Right cardiac atrium (tissue), 5 donors: ENCODE results near the gene MSX2. TPM values are rescaled to one million over a fixed set of nuclear protein-coding genes. Genes with fewer than 3 reads are reported as not detected.

Source experiments
- ATAC-seq, 2 donors: fragments of 200-7000 bp; cut with Tn5 transposase; one replicate each; pipeline versions ENCODE4 v1.8.0 to v1.9.1; 2020; ENCODE audit warnings: moderate library complexity in 2 of 2, mild to moderate bottlenecking in 1 of 2
- DNase-seq, 3 donors: peaks; one replicate each; pipeline ENCODE4 v3.0.0-alpha.2; 2020
- H3K27ac ChIP-seq: one replicate; pipeline ENCODE4 v1.5.1; 2013; ENCODE audit warnings: mild to moderate bottlenecking, low read length, control low read depth, moderate library complexity
- H3K27me3 ChIP-seq: one replicate; pipeline ENCODE4 v1.6.1; 2013; ENCODE audit not compliant: control insufficient read depth, insufficient read depth
- H3K4me1 ChIP-seq: one replicate; pipeline ENCODE4 v1.6.1; 2013; ENCODE audit warnings: low read length; ENCODE audit not compliant: control insufficient read depth, insufficient read depth
- H3K4me3 ChIP-seq: one replicate; pipeline ENCODE4 v1.5.1; 2013; ENCODE audit warnings: low read length, control low read depth
- H3K9me3 ChIP-seq: one replicate; pipeline ENCODE4 v1.6.1; 2013; ENCODE audit warnings: low read length; ENCODE audit not compliant: control insufficient read depth
- WGBS: extraction: QIAGEN DNeasy Blood & Tissue Kit; methylation state at CpG from one replicate; pipeline ENCODE4 v1.1.7; 2013; 5-methylcytosine and 5-hydroxymethylcytosine counted together
- intact Hi-C, 4 donors: fragments of 100-400 bp; cut with DNase I; formaldehyde crosslinking; loops; one replicate each; pipeline versions ENCODE4 v1.11.0 to v1.14.0; 2022 to 2023
- long read RNA-seq, 4 donors: library from polyadenylated mRNA; unstranded; transcript quantifications; one replicate each; pipeline ENCODE4 v2.0.0, GENCODE V29; 2020 to 2021
- polyA plus RNA-seq: library from polyadenylated mRNA; stranded (reverse); fragments of 200-250 nt; gene quantifications from one replicate; pipeline ENCODE4 v1.2.3, GENCODE V29; 2013
- total RNA-seq, 4 donors: library from RNA; stranded (reverse); fragmentation: NEBNext Ultra II Directional; extraction: Animal tissue kit (Norgen Biotek cat#: 25700); gene quantifications; one replicate each; pipeline ENCODE4 v1.2.1, GENCODE V29; 2021
- donor health status: healthy with polysubstance abuse.
- donor health status: DM: no; HTN: yes; CAD: no.
- donor health status: DM: no; HTN: no; CAD: no.
- donor health status: DM: no; HTN: yes; CAD: no; lungs with severe emphysema.
- donor health status: DM: yes; HTN: yes; CAD: no.

Gene MSX2
- total RNA-seq, result 1 to 10 TPM; 1.9 to 3.2 (median 2.6) TPM
- polyA plus RNA-seq, result 2.7 TPM
- long read RNA-seq, donor 1, partial matches to known transcripts, result 0 of 5 reads
- long read RNA-seq, donor 1, other reads (novel, unspliced or antisense), result 0 of 5 reads
- long read RNA-seq, donor 2, result 0 reads
- long read RNA-seq, donor 3, partial matches to known transcripts, result 0 of 1 reads
- long read RNA-seq, donor 3, other reads (novel, unspliced or antisense), result 0 of 1 reads
- long read RNA-seq, donor 4, partial matches to known transcripts, result 0 of 2 reads
- long read RNA-seq, donor 4, other reads (novel, unspliced or antisense), result 0 of 2 reads

- peak within 1 kb of the TSS; percentile 26 for H3K27ac ChIP-seq
- peak within 1 kb of the TSS; percentile 46 for H3K4me3 ChIP-seq
- peak; percentile 92 to 97 (median 95) for DNase-seq
- peaks cover 3% of the 10 kb centered on the region for H3K4me1 ChIP-seq
- no peaks in the 10 kb centered on the region for H3K27me3 ChIP-seq
- 2% methylated on average over 87 of the region's 87 CpGs for WGBS
- intact Hi-C loops, result no loop called here
- peak; percentile 99 for ATAC-seq
- H3K9me3 ChIP-seq, result no peaks in the 10 kb centered on the region
These were observed at the start of gene MSX2 for GRCh38 chr5:174724484-174725260. Gene MSX2 (plus strand): TSS chr5:174724582. CDS start chr5:174724660, 78 bp downstream.

GRCh38 chr5:174675110-174675509 is 49.3 kb upstream of the MSX2 start:
- Histone ChIP-seq H3K4me3 (no peak overlapping the region), H3K27ac (no peak overlapping the region), H3K9me3 (no peaks in the 10 kb centered on the region), H3K27me3 (no peaks in the 10 kb centered on the region), H3K4me1 (no peaks in the 10 kb centered on the region)
- intact Hi-C loops, result no loop called here
- 76% methylated on average over 2 of the region's 2 CpGs for WGBS
- no peak for DNase-seq
- no peak for ATAC-seq

- H3K27me3 ChIP-seq, result no peaks in the 10 kb centered on the region
- ATAC-seq (no peak), DNase-seq (no peak)
- 72% methylated on average over 5 of the region's 5 CpGs for WGBS
- no peak overlapping the region for H3K27ac ChIP-seq
- peaks cover 2% of the 10 kb centered on the region for H3K9me3 ChIP-seq
- intact Hi-C loops, result no loop called here
- H3K4me3 ChIP-seq, result no peak overlapping the region
- no peaks in the 10 kb centered on the region for H3K4me1 ChIP-seq
These were observed 48.5 kb upstream of the MSX2 start for GRCh38 chr5:174675916-174676315.

GRCh38 chr5:174678107-174678506 is 46.3 kb upstream of the MSX2 start:
- intact Hi-C loops, result no loop called here
- H3K27me3 ChIP-seq, result no peaks in the 10 kb centered on the region
- H3K27ac ChIP-seq, result no peak overlapping the region
- no peak for DNase-seq
- no peak overlapping the region for H3K4me3 ChIP-seq
- H3K9me3 ChIP-seq, result peaks cover 3% of the 10 kb centered on the region
- no peak for ATAC-seq
- no peaks in the 10 kb centered on the region for H3K4me1 ChIP-seq

GRCh38 chr5:174680901-174681565 is 43.3 kb upstream of the MSX2 start:
- 77% methylated on average over 7 of the region's 7 CpGs for WGBS
- H3K27ac ChIP-seq, result no peak overlapping the region
- intact Hi-C loops, result no loop called here
- no peaks in the 10 kb centered on the region for H3K4me1 ChIP-seq
- H3K4me3 ChIP-seq, result no peak overlapping the region
- H3K9me3 ChIP-seq, result peaks cover 3% of the 10 kb centered on the region
- DNase-seq (no peak), ATAC-seq (no peak)
- no peaks in the 10 kb centered on the region for H3K27me3 ChIP-seq

- no peak overlapping the region for H3K27ac ChIP-seq
- no peaks in the 10 kb centered on the region for H3K9me3 ChIP-seq
- ATAC-seq (no peak), DNase-seq (no peak)
- intact Hi-C loops, result no loop called here
- no peak overlapping the region for H3K4me3 ChIP-seq
- H3K4me1 ChIP-seq, result no peaks in the 10 kb centered on the region
- H3K27me3 ChIP-seq, result peaks cover 3% of the 10 kb centered on the region
These were observed 36.9 kb upstream of the MSX2 start for GRCh38 chr5:174687503-174687902.

GRCh38 chr5:174688441-174689354 is 35.7 kb upstream of the MSX2 start:
- H3K4me1 ChIP-seq, result no peaks in the 10 kb centered on the region
- H3K4me3 ChIP-seq, result no peak overlapping the region
- no peaks in the 10 kb centered on the region for H3K9me3 ChIP-seq
- 6% methylated on average over 30 of the region's 30 CpGs for WGBS
- intact Hi-C loops, result no loop called here
- H3K27me3 ChIP-seq, result peaks cover 3% of the 10 kb centered on the region
- no peak overlapping the region for H3K27ac ChIP-seq
- ATAC-seq (no peak), DNase-seq (no peak)

- H3K4me3 ChIP-seq, result no peak overlapping the region
- H3K4me1 ChIP-seq, result no peaks in the 10 kb centered on the region
- no peak for ATAC-seq
- WGBS, result 24% methylated on average over 8 of the region's 8 CpGs
- H3K27me3 ChIP-seq, result peaks cover 3% of the 10 kb centered on the region
- intact Hi-C loops, result no loop called here
- peak in 1 of 3 donors; percentile 43 for DNase-seq
- H3K9me3 ChIP-seq, result no peaks in the 10 kb centered on the region
- H3K27ac ChIP-seq, result no peak overlapping the region
These were observed 34.1 kb upstream of the MSX2 start for GRCh38 chr5:174690271-174690670.

GRCh38 chr5:174692381-174692780 is 32.0 kb upstream of the MSX2 start:
- Histone ChIP-seq H3K4me3 (no peak overlapping the region), H3K27me3 (peaks cover 3% of the 10 kb centered on the region), H3K4me1 (no peaks in the 10 kb centered on the region), H3K27ac (no peak overlapping the region), H3K9me3 (no peaks in the 10 kb centered on the region)
- intact Hi-C loops, result no loop called here
- ATAC-seq (no peak), DNase-seq (no peak)
- WGBS, result 24% methylated on average over 12 of the region's 12 CpGs

GRCh38 chr5:174692982-174693422 is 31.4 kb upstream of the MSX2 start:
- 11% methylated on average over 16 of the region's 16 CpGs for whole genome bisulfite sequencing
- Histone ChIP-seq H3K9me3 (no peaks in the 10 kb centered on the region), H3K27ac (no peak overlapping the region), H3K27me3 (peaks cover 3% of the 10 kb centered on the region), H3K4me3 (no peak overlapping the region), H3K4me1 (no peaks in the 10 kb centered on the region)
- ATAC-seq (no peak), DNase-seq (no peak)
- intact Hi-C loops, result no loop called here
